Keratinocyte (primary cell): ENCODE data around the gene RHOT1.

Experiments
- CTCF ChIP-seq, 3 experiments: IDR thresholded peaks in 1 of 3; conservative IDR thresholded peaks in 1 of 3; optimal IDR thresholded peaks in 1 of 3; 2 replicates in 2 of 3; 3 replicates in 1 of 3; pipeline versions ENCODE3 to v1.5.1; 2011; ENCODE audit warnings: low read length in 3 of 3, mild to moderate bottlenecking in 3 of 3, moderate library complexity in 2 of 3, control low read depth in 1 of 3, inconsistent platforms in 1 of 3; ENCODE audit not compliant: insufficient read depth in 2 of 3; ENCODE audit errors: extremely low read depth in 1 of 3
- EZH2 ChIP-seq: IDR thresholded peaks from one replicate; pipeline ENCODE4 v1.6.1; 2012; ENCODE audit warnings: inconsistent platforms, mild to moderate bottlenecking, low read length, moderate library complexity

- no peak for TF ChIP-seq CTCF (optimal IDR thresholded peaks at IDR 0.05 in 1 of 3, IDR thresholded peaks at IDR 0.05 in 1 of 3, conservative IDR thresholded peaks at IDR 0.05 in 1 of 3; ENCODE audit: extremely low read depth in 1 of 3, insufficient read depth in 2 of 3, low read length in 3 of 3)
- TF ChIP-seq EZH2 = no peak
Measured at GRCh38 chr17:32126325-32126724, 16.0 kb upstream of the RHOT1 start.
